DMS114 treated with DMSO at 0.1 percent for 48 hours (cell line): ENCODE measurements around the gene ARHGDIB.

ENCODE experiments used
- DNase-seq: peaks from one replicate; lab custom pipeline; 2025; ENCODE audit not compliant: unreplicated experiment; lab: John Stamatoyannopoulos, UW

Gene ARHGDIB

GRCh38 chr12:14984036-14984435, 22.6 kb upstream of the ARHGDIB start:
- no peak for DNase-seq

GRCh38 chr12:14982991-14983390, 21.6 kb upstream of the ARHGDIB start:
- DNase-seq = no peak

GRCh38 chr12:14982562-14982961, 21.2 kb upstream of the ARHGDIB start:
- no peak for DNase-seq

- DNase-seq = no peak
Observed at GRCh38 chr12:14981049-14981448, 19.6 kb upstream of the ARHGDIB start.

- no peak for DNase-seq
Observed at GRCh38 chr12:14979468-14979867, 18.1 kb upstream of the ARHGDIB start.

- DNase-seq = no peak
Observed at GRCh38 chr12:14976658-14977057, 15.3 kb upstream of the ARHGDIB start.

- DNase-seq = no peak
Observed at GRCh38 chr12:14975457-14975856, 14.1 kb upstream of the ARHGDIB start.

GRCh38 chr12:14974633-14975032, 13.2 kb upstream of the ARHGDIB start:
- DNase-seq = no peak

- DNase-seq = no peak
Observed at GRCh38 chr12:14972816-14973215, 11.4 kb upstream of the ARHGDIB start, which contains the start of gene PDE6H. Gene PDE6H, plus strand, starts transcription at chr12:14973042. Its CDS starts 4,971 bp downstream, at chr12:14978013.

- no peak for DNase-seq
Observed at GRCh38 chr12:14970473-14970872, 9.1 kb upstream of the ARHGDIB start.

GRCh38 chr12:14968478-14968877, 7.1 kb upstream of the ARHGDIB start:
- no peak for DNase-seq

- DNase-seq = no peak
Observed at GRCh38 chr12:14965221-14965620, 3.8 kb upstream of the ARHGDIB start.

- no peak for DNase-seq
Observed at GRCh38 chr12:14964406-14964805, 3.0 kb upstream of the ARHGDIB start.

GRCh38 chr12:14963520-14963919, 2.1 kb upstream of the ARHGDIB start:
- no peak for DNase-seq

GRCh38 chr12:14962797-14963196, 1.4 kb upstream of the ARHGDIB start:
- DNase-seq = no peak

GRCh38 chr12:14962153-14962539, 745 bp upstream of the ARHGDIB start:
- DNase-seq = no peak

- no peak for DNase-seq
Observed at GRCh38 chr12:14960548-14961465, 594 bp downstream of the ARHGDIB start.

GRCh38 chr12:14959916-14960496, 1.4 kb downstream of the ARHGDIB start:
- no peak for DNase-seq

- no peak for DNase-seq
Observed at GRCh38 chr12:14959463-14959862, 1.9 kb downstream of the ARHGDIB start.

- DNase-seq = no peak
Observed at GRCh38 chr12:14959126-14959440, 2.3 kb downstream of the ARHGDIB start.

- DNase-seq = no peak
Observed at GRCh38 chr12:14958361-14959125, 2.9 kb downstream of the ARHGDIB start.
